RWPE1 (cell line): ENCODE results near the gene OR11G2.
"Not testable (repeated sequence)": the region's sequence is repeated elsewhere in the genome, so short reads cannot be mapped to it uniquely, and the experiment has no call there.

Source experiments
- CTCF ChIA-PET: fragments of 350-600 bp; sonication (Branson Sonifier 250); formaldehyde crosslinking; extraction: SDS; loops from one replicate; lab custom pipeline; 2021; lab: Yijun Ruan, JAX
- POLR2A ChIA-PET: fragments of 400-600 bp; formaldehyde crosslinking; extraction: SDS; loops from one replicate; lab custom pipeline; 2020; ENCODE audit warnings: antibody characterized with exemption; ENCODE audit not compliant: low non-redundant PET; lab: Yijun Ruan, JAX
- DNase-seq: peaks from one replicate; pipeline ENCODE4 v3.0.0; 2012; ENCODE audit warnings: low spot score
- H3K27ac ChIP-seq: fragments of 450-650 bp; 2 replicates; pipeline ENCODE4 v1.5.1; 2017
- CTCF ChIP-seq: fragments of 450-650 bp; conservative IDR thresholded peaks from 2 replicates; pipeline ENCODE4 v1.5.1; 2017; ENCODE audit warnings: low read depth, mild to moderate bottlenecking

The OR11G2 gene

GRCh38 chr14:20209595-20209994 lies 18.9 kb downstream of the OR11G2 start:
- no peak for DNase-seq
- H3K27ac ChIP-seq: no peak overlapping the region
- ChIA-PET CTCF (no interaction called here), POLR2A (no interaction called here)
- TF ChIP-seq CTCF: no peak

- POLR2A ChIA-PET, H3K27ac ChIP-seq, DNase-seq, CTCF ChIA-PET: not testable (repeated sequence)
Measured at GRCh38 chr14:20212406-20212805, 21.7 kb downstream of the OR11G2 start.

GRCh38 chr14:20215196-20215595 lies 24.5 kb downstream of the OR11G2 start:
- ChIA-PET CTCF (no interaction called here), POLR2A (no interaction called here)
- DNase-seq: no peak
- TF ChIP-seq CTCF: no peak
- no peak overlapping the region for H3K27ac ChIP-seq

GRCh38 chr14:20219033-20219432 lies 28.3 kb downstream of the OR11G2 start:
- POLR2A ChIA-PET: no interaction called here
- no peak for DNase-seq
- CTCF ChIA-PET: no interaction called here
- no peak overlapping the region for H3K27ac ChIP-seq
- no peak for TF ChIP-seq CTCF

- ChIA-PET POLR2A (no interaction called here), CTCF (no interaction called here)
- H3K27ac ChIP-seq: no peak within 1 kb of the TSS
- no peak for DNase-seq
- TF ChIP-seq CTCF: no peak
Measured at GRCh38 chr14:20223410-20223809, 32.7 kb downstream of the OR11G2 start, which contains the start of gene OR11H6. Gene OR11H6 (plus strand): TSS chr14:20223710. CDS start chr14:20223710, 0 bp downstream.

GRCh38 chr14:20228681-20229080 lies 38.0 kb downstream of the OR11G2 start, which contains the start of gene OR11H7:
Gene OR11H7 (plus strand): TSS chr14:20228981.
- no peak for DNase-seq
- CTCF ChIA-PET: interaction anchor here (0.6 kb wide), 1 partner anchor 165 kb away, joined by 4 read pairs; no protein-coding TSS in a partner anchor

GRCh38 chr14:20235415-20235814 lies 44.7 kb downstream of the OR11G2 start:
- DNase-seq, CTCF ChIA-PET, POLR2A ChIA-PET, H3K27ac ChIP-seq: not testable (repeated sequence)

More at GRCh38 chr14:20228681-20229080, 38.0 kb downstream of the OR11G2 start, which contains the start of gene OR11H7:
- H3K27ac ChIP-seq: no peak within 1 kb of the TSS
- POLR2A ChIA-PET: no interaction called here
- TF ChIP-seq CTCF: no peak
